RCC 7860 (cell line): Measurements from ENCODE around the gene TMEM169.
A peak's percentile ranks its signal among the peaks of the same experiment; 100 is the strongest.

Experiments used
- DNase-seq: peaks from one replicate; pipeline ENCODE4 v3.0.0-alpha.2; 2015; ENCODE audit warnings: low spot score
- FAIRE-seq: peaks from 2 replicates; lab custom pipeline; 2012; peaks lifted over from hg19 to GRCh38; lab: Jason Lieb, UNC

Gene TMEM169

GRCh38 chr2:216081487-216082116 lies at the start of gene TMEM169, which contains the start of gene PECR:
TMEM169 (plus strand) TSS chr2:216081919; CDS start chr2:216095964, 14,045 bp downstream.
PECR (minus strand) TSS chr2:216081809; CDS start chr2:216081741, 68 bp downstream.
- FAIRE-seq (no peak), DNase-seq (peak; percentile 46)

DNA sequence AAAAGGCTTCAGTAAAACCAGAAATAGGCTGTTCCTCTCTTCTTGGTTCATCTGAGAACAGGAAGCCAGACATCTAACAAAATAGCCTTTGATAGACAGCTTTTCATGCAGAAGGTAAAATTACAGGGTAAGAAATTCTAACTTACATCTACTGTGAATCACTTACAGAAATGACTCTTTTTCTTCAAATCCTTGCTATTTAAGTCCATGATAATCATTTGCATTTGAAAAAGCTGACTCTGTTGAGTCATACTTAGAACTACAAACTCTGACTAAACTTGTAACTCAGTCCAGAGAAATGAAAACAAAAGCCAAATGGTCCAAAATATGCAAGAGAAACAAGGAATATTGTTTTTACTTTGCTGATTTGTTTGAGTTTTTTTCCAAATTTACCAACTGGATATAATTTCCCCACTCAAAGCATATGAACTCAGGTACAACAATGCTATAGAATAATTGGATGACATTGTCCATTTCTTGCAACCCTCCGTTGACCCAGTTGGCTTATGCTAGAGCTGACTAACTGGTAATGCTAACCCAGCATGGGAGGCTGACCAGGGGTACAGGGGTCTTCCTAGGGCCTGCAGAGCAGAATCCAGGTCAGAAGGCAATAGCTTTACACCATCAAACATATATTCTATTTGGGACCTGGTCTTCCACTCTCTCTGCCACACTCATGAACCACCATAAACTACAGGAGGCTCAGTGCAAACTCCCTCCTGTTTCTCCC lies 49.6 kb upstream of the TMEM169 start:
- DNase-seq (peak; percentile 10), FAIRE-seq (no peak)

DNA sequence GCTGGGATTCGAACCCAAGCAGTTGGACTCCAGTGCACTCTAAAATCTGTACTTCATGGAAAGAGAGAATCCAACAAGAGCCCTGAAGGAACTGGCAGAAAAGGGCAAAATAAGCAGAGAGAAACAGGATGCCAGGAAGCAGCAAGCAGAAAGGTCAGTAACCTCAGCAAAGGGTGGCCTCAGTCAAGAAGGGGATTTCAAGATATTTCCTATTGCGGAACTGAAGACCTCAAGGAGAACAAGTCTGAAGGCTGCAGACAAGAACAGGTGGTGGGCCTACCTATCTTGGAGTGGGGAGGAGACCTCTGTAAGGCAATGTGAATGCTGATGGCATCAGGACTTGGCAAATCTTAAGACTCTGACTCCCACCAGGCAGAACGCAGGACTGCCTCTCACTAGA lies 48.3 kb upstream of the TMEM169 start:
- no peak for FAIRE-seq

GRCh38 chr2:216034065-216034464 lies 47.7 kb upstream of the TMEM169 start:
- FAIRE-seq (peak; percentile 37), DNase-seq (peak; percentile 45)

More for the DNA sequence above, 48.3 kb upstream of the TMEM169 start:
- no peak for DNase-seq

- DNase-seq (no peak), FAIRE-seq (no peak)
Measured at GRCh38 chr2:216039918-216040317, 41.8 kb upstream of the TMEM169 start.

DNA sequence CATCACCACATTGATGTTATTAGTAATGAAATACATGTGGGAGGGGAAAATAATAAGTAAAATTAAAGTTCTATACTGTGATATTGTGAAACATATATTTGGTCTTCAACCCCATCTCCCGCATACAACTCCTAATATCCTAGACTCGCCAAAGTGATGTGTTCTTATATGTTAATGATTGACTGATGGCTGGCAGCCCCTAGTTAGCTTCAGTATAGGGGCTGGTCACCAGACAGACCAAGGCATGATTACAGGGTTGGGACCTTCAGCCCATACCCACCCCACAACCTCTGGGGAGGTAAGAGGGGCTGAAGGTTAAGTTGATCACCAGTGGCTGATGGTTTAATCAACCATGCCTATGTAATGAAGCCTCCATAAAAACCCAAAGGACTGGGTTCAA lies 40.3 kb upstream of the TMEM169 start:
- no peak for DNase-seq
- FAIRE-seq: no peak

DNA sequence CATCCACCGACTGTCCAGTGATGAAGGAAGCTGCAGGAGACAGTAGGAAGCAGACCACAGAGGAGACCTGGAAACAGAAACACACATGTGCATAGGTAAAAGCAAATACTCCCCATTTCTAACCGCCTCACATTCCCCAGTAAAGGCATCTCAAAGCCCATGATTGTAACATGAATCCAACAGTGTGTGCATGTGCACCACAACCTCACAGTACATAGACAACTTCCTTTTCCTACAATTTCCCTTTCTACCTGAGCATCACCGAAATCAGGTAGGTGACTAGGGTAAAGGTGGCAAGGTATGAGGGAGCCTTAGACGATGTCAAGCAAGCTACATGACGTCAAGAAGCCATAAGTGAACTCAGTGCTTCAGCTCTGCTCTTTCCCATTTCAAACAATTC lies 37.8 kb upstream of the TMEM169 start:
- DNase-seq (no peak), FAIRE-seq (no peak)

DNA sequence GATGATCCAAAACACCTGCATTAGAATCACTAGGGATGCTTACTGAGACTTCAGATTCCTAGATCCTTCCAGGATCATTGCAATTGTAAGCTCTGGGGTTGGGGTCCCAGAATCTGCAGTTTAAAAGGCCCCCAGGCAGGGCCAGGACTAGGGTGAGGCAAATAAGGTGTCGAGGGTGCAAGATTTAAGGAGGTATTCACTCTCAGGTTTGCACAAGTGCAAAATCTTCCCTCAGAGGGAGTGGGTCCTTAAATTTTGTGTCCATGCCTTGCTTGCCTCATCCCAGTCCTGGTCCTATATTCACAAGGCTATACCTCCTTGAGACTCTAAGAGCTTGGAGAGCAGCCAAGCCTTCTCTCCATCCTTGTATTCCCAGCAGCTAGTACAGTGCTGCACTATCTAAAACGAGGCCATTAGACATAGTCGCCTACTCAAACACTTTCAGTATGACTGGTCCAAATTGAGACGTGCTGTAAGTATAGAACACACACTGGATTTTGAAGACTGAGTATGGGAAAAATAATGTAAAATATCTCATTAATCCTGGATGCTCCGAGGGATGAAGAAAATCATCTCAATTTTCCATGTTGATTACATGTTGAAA lies 36.7 kb upstream of the TMEM169 start:
- FAIRE-seq (no peak), DNase-seq (no peak)

GRCh38 chr2:216047397-216047796 lies 34.3 kb upstream of the TMEM169 start:
- FAIRE-seq (no peak), DNase-seq (no peak)

GRCh38 chr2:216049452-216049851 lies 32.3 kb upstream of the TMEM169 start:
- no peak for DNase-seq
- FAIRE-seq: no peak

GRCh38 chr2:216051350-216051749 lies 30.4 kb upstream of the TMEM169 start:
- no peak for DNase-seq
- FAIRE-seq: no peak

- DNase-seq (no peak), FAIRE-seq (no peak)
Measured at GRCh38 chr2:216052420-216052819, 29.3 kb upstream of the TMEM169 start.

- FAIRE-seq (no peak), DNase-seq (no peak)
Measured at GRCh38 chr2:216055680-216056079, 26.0 kb upstream of the TMEM169 start.

DNA sequence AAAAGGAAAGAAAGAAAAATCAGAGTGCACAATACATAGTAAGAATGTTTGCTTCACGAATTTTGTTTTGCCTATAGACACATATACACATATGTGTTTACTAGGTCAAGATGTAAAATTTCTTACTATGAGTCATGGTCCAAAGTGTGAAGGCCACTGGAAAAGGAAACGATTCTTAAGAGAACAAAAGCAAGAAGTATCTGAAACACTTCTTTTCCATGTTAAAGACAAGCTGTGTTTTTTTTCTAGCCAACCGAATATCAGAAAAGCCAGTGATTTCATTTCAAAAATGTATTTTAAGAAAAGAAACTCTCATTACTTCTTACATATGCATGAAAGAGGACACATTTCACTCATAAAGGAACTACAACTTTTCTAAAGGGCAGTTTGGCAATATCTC lies 25.0 kb upstream of the TMEM169 start:
- FAIRE-seq (no peak), DNase-seq (peak; percentile 26)

DNA sequence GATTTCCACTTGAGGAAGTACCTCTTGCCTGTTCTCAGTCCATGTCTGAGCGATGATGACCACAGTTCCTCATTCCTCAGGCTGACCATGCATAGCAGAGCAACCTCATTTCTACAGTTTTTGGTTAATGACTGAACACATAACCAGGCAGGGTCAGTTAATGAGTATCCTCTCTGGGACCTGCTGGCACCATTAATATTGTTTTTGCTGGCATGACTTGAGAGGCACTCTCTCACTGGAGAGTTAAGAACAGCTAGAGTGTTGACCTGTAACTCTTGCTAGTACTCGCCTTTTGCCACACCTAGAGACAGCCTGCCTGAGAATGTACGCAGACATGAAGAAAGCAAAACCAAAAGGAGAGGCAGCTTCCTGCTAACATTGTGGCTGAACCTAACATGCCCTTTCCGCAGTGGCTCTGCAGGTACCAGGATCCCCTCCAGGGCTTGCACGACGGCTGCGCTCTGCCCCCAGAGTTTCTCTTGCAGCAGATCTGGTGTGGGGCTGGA lies 24.0 kb upstream of the TMEM169 start:
- FAIRE-seq (peak; percentile 100), DNase-seq (peak; percentile 100)

DNA sequence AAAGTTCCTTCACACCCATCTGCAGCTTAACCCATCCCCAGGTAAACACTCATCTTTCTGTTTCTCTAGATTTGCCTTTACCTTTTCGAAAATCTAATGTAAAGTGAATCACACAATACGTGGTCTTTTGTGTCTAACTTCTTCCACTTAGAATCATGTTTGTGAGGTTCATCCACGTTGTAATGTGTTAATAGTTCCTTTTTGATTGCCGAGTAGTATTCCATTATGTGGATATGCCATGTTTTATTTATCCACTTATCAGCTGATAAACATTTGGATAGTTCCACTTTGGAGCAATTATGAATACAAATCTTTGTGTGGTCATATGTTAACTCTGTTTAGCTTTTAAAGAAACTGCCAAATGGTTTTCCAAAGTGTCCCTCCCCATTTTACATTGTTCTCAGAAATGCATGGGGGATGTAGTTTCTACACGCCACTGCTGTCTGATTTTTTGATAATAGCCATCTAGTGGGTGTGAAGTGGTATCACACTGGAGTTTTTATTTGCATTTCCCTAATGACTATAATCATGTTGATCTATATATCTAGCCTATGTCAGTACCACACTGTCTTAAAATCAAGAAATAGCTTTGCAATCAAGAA lies 22.4 kb upstream of the TMEM169 start:
- DNase-seq (peak; percentile 6), FAIRE-seq (no peak)

- DNase-seq (no peak), FAIRE-seq (no peak)
Measured at GRCh38 chr2:216064014-216064630, 17.6 kb upstream of the TMEM169 start.

DNA sequence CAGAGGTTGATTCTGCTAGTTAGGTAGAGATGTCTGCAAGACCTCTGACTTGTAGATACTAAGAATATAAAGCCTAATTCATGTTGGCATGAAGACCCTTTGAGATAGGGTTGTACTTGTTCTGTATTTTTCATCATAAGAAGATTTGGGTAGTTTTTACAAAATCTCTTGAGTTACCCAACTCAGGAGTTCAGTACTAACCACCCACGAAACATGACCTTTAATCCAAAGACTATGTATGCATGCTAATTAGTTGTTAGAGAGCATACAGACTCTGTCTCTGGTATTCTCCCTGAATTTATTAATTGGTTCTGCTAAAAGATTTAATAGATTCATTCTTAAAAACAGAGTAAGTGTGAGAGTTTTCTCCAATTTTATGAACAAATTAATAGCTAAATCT lies 17.1 kb upstream of the TMEM169 start:
- no peak for FAIRE-seq
- DNase-seq: no peak

DNA sequence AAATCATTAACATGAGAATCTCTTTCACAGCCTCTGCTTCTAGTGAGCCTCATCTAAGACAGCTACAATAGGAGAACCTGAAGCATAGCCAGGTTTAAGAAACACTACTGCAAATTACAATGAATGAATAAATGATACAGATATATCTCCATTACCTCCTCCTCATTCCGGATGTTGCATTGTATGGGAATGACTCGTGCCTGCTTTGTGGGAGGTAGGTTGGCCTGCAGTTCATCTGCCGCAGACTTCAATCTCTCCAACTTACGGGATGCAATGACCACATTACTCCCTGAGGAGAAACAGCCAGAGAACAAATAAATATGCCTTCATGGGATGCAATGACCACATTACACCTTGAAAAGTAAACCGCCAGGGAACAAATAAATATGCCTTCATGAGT lies 15.5 kb upstream of the TMEM169 start:
- peak; percentile 30 for FAIRE-seq
- peak; percentile 54 for DNase-seq

DNA sequence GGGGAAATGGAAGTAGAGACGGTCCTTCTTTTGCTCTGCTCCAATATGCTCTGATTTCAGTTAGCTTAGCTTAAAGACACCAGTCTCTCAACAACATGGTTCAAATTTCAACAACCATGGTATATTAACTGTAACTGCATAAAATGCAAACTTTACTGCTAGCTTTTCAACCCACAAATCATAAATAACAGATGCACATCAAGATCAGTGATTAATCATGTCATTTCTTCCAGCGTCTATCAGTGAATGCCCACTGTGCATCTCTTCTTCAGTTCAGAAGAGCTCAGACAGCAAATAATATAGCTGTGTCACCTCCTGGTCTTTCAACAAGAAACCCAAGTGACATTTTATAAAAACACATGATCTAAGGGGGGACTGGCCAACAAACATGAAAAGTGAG lies 12.7 kb upstream of the TMEM169 start:
- DNase-seq (no peak), FAIRE-seq (no peak)

- FAIRE-seq (no peak), DNase-seq (no peak)
Measured at GRCh38 chr2:216070195-216070594, 11.5 kb upstream of the TMEM169 start.
